Measurements from ENCODE around the gene NAA30. TPM values are rescaled to one million over a fixed set of nuclear protein-coding genes. Genes with fewer than 3 reads are reported as not detected.

NAA30 gene
- total RNA-seq, 1 donor from 2014 or later, result 24.2 TPM

DNA sequence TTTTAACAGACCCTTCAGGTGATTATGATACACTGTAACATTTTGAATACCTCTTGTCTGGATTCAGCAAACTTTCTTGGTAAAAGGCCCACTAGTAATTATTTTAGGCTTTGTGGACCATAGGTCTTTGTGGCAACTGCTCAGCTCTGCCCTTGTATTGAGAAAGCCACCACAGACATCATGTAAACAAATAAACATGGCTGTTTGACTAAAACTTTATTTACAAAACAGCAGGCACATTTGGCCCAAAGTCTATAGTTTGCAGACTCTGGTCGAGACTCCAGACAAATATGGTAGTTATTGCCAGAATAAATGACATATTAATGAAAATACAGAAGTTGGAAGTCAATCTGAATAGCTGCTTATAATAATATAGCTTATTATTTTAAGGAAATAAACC is 18.2 kb downstream of the NAA30 start:
- intact Hi-C loops (cut with micrococcal nuclease), result no loop called here
- H3K9me3 ChIP-seq (replicated peaks), result no peaks in the 10 kb centered on the region
- peaks cover 27% of the 10 kb centered on the region for H3K4me1 ChIP-seq
- no peak overlapping the region for H3K27ac ChIP-seq (replicated peaks)
- H3K36me3 ChIP-seq, result peaks cover 25% of the 10 kb centered on the region
- no peak overlapping the region for H3K4me3 ChIP-seq
- H3K27me3 ChIP-seq (ENCODE audit: low read depth), result no peaks in the 10 kb centered on the region
- DNase-seq, result no peak
- TF ChIP-seq, protein P1, sequence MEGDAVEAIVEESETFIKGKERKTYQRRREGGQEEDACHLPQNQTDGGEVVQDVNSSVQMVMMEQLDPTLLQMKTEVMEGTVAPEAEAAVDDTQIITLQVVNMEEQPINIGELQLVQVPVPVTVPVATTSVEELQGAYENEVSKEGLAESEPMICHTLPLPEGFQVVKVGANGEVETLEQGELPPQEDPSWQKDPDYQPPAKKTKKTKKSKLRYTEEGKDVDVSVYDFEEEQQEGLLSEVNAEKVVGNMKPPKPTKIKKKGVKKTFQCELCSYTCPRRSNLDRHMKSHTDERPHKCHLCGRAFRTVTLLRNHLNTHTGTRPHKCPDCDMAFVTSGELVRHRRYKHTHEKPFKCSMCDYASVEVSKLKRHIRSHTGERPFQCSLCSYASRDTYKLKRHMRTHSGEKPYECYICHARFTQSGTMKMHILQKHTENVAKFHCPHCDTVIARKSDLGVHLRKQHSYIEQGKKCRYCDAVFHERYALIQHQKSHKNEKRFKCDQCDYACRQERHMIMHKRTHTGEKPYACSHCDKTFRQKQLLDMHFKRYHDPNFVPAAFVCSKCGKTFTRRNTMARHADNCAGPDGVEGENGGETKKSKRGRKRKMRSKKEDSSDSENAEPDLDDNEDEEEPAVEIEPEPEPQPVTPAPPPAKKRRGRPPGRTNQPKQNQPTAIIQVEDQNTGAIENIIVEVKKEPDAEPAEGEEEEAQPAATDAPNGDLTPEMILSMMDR (IDR thresholded peaks at IDR 0.05; ENCODE audit: borderline replicate concordance), result no peak

DNA sequence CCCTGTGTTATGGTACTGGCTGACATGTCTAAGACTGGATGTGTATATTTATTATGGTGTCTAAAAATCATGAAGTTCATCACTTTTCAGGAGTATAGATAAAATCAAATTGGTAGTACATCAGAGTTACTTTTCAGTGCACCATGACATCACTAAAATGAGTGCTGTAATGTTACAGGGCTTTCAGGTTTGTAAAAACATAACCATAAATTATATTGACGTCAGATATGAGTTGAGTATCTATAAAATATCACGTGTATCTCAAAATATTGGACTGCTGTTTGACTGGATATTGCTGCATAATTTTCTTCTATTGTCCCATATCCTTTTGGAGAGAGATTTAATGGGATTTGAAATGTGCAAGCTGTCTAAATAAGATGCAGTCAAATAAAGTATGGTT is 22.0 kb downstream of the NAA30 start:
- H3K36me3 ChIP-seq, result peaks cover 14% of the 10 kb centered on the region
- H3K4me1 ChIP-seq, result peaks cover 6% of the 10 kb centered on the region
- H3K4me3 ChIP-seq, result no peak overlapping the region
- intact Hi-C loops (cut with micrococcal nuclease), result no loop called here
- no peaks in the 10 kb centered on the region for H3K9me3 ChIP-seq (replicated peaks)
- TF ChIP-seq, protein P1 (IDR thresholded peaks at IDR 0.05; ENCODE audit: borderline replicate concordance), result no peak
- H3K27me3 ChIP-seq (ENCODE audit: low read depth), result no peaks in the 10 kb centered on the region
- no peak for DNase-seq
- no peak overlapping the region for H3K27ac ChIP-seq (replicated peaks)

DNA sequence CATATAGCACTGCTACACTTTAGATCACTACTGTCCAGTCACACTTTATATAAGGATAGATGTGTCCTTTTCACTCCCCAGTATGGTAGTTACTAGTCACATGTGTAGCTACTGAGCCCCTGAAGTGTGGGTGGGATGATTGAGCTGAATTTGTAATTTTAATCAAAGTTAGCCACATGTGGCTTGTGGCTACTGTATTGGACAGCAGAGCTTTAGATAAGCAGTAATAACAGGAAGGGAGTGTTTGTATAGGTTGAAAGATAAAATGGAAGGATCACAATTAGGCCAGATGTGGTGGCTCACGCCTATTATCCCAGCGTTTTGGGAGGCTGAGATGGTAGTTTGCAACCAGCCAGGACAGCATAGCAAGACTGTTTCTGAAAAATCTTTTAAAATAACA is 23.5 kb downstream of the NAA30 start:
- TF ChIP-seq, protein P1 (IDR thresholded peaks at IDR 0.05; ENCODE audit: borderline replicate concordance), result no peak
- Histone ChIP-seq H3K27ac (replicated peaks) (no peak overlapping the region), H3K27me3 (ENCODE audit: low read depth) (no peaks in the 10 kb centered on the region), H3K9me3 (replicated peaks) (no peaks in the 10 kb centered on the region), H3K4me3 (no peak overlapping the region), H3K4me1 (no peaks in the 10 kb centered on the region), H3K36me3 (peaks cover 14% of the 10 kb centered on the region)
- DNase-seq, result no peak
- intact Hi-C loops (cut with micrococcal nuclease), result no loop called here

DNA sequence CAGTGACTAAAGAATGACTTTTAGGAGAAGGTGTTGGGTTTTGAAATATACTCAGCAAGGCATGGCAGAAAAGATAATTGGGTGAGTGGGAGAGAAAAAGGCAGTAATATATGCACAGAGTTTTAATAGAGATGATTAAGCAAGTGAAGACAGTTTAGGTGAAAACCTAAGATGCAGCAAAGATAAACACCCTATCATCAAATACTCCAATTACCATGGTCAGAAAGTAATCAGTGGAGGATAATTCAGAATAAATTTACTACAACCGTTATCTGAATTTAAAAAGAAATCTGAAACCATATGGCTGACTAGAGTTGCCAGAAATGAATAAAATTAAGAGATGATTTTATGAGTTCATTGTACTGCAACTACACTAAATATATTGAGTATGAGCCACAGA is 26.8 kb downstream of the NAA30 start:
- Histone ChIP-seq H3K9me3 (replicated peaks) (no peaks in the 10 kb centered on the region), H3K4me3 (no peak overlapping the region), H3K27ac (replicated peaks) (no peak overlapping the region), H3K36me3 (no peaks in the 10 kb centered on the region), H3K27me3 (ENCODE audit: low read depth) (no peaks in the 10 kb centered on the region), H3K4me1 (no peaks in the 10 kb centered on the region)
- intact Hi-C loops (cut with micrococcal nuclease), result no loop called here
- TF ChIP-seq, protein P1 (IDR thresholded peaks at IDR 0.05; ENCODE audit: borderline replicate concordance), result no peak
- no peak for DNase-seq

DNA sequence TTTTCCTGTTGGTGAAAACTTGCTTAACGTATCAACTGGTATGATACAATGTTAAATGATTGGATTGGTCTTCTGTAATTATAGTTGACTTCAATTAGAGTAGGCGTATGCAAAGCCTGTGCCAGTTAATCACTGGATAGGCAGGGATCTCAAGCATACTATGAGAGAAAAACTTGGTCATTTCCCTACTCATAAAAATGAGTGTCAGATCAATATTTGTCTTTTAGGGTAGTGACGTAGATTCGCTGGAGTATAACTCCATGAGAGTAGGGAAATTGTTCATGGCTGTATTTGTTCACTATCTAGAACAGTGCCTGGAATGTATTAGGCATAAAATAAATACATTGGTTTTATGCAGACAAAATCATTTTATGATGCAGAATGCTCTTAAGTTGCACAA is 28.6 kb downstream of the NAA30 start:
- DNase-seq, result no peak
- Histone ChIP-seq H3K4me3 (no peak overlapping the region), H3K27ac (replicated peaks) (no peak overlapping the region), H3K36me3 (no peaks in the 10 kb centered on the region), H3K4me1 (no peaks in the 10 kb centered on the region), H3K9me3 (replicated peaks) (no peaks in the 10 kb centered on the region), H3K27me3 (ENCODE audit: low read depth) (no peaks in the 10 kb centered on the region)
- TF ChIP-seq, protein P1 (IDR thresholded peaks at IDR 0.05; ENCODE audit: borderline replicate concordance), result no peak
- intact Hi-C loops (cut with micrococcal nuclease), result no loop called here

DNA sequence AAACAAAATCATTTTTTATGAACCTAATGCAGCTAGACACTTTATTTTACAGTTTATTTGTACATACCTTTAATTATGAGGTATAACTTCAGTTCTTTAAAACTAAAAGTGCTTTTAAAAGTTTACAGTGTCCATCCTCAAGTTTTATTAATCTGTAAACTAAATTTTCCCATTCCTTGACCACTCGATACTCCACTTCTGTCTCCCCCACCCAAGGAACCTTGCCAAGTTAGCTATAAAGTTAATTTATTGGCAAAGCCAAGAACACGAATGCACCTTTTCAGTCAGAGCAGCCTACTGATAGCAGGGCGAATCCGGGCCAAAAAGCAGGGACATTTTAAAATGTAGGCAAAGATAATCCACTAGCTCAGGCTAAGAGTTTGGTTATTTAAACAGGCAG is 29.6 kb downstream of the NAA30 start:
- no peak overlapping the region for H3K27ac ChIP-seq (replicated peaks)
- intact Hi-C loops (cut with micrococcal nuclease), result no loop called here
- DNase-seq, result no peak
- H3K9me3 ChIP-seq (replicated peaks), result no peaks in the 10 kb centered on the region
- no peaks in the 10 kb centered on the region for H3K27me3 ChIP-seq (ENCODE audit: low read depth)
- H3K4me1 ChIP-seq, result no peaks in the 10 kb centered on the region
- H3K36me3 ChIP-seq, result no peaks in the 10 kb centered on the region
- TF ChIP-seq, protein P1 (IDR thresholded peaks at IDR 0.05; ENCODE audit: borderline replicate concordance), result no peak
- H3K4me3 ChIP-seq, result no peak overlapping the region

Data from left ventricle myocardium inferior (tissue), 1 donor.